SK-N-DZ (cell line): ENCODE results near the gene CERS4. TPM values are rescaled to one million over a fixed set of nuclear protein-coding genes. Genes with fewer than 3 reads are reported as not detected.
"Not testable (repeated sequence)": the region's sequence is repeated elsewhere in the genome, so short reads cannot be mapped to it uniquely, and the experiment has no call there.

Experiments used
- DNase-seq: peaks from one replicate; pipeline ENCODE4 v3.0.0-alpha.2; 2015; ENCODE audit warnings: low spot score
- polyA plus RNA-seq, 2 experiments: library from polyadenylated mRNA; depleted of rRNA; stranded (reverse); fragments of >200 nt; gene quantifications; 2 replicates each; pipeline ENCODE4 v1.2.3, GENCODE V29; 2014

Gene CERS4
- 24.1 and 31.8 TPM in 2 replicates for polyA plus RNA-seq (2014; cell fraction: cytosol; rRNA removed)
- polyA plus RNA-seq (2014; cell fraction: nucleus; rRNA removed) = 22.3 and 25.7 TPM in 2 replicates

- DNase-seq = peak; percentile 77
Measured at GRCh38 chr19:8208922-8209461, at the start of gene CERS4. CERS4 (plus strand) TSS chr19:8209370; CDS start chr19:8251077, 41,707 bp downstream.

GRCh38 chr19:8161135-8161646 lies 48.0 kb upstream of the CERS4 start:
- peak; percentile 64 for DNase-seq

- DNase-seq = no peak
Measured at GRCh38 chr19:8163759-8164158, 45.4 kb upstream of the CERS4 start.

- no peak for DNase-seq
Measured at GRCh38 chr19:8167985-8168384, 41.2 kb upstream of the CERS4 start.

GRCh38 chr19:8168537-8168936 lies 40.6 kb upstream of the CERS4 start:
- DNase-seq = no peak

GRCh38 chr19:8174706-8175105 lies 34.5 kb upstream of the CERS4 start:
- DNase-seq = no peak

GRCh38 chr19:8180018-8180417 lies 29.2 kb upstream of the CERS4 start:
- DNase-seq = no peak

GRCh38 chr19:8184274-8184673 lies 24.9 kb upstream of the CERS4 start:
- no peak for DNase-seq

GRCh38 chr19:8185343-8186068 lies 23.7 kb upstream of the CERS4 start:
- DNase-seq = no peak

GRCh38 chr19:8192221-8192820 lies 16.8 kb upstream of the CERS4 start:
- no peak for DNase-seq

- DNase-seq = no peak
Measured at GRCh38 chr19:8194528-8195267, 14.5 kb upstream of the CERS4 start.

- DNase-seq = no peak
Measured at GRCh38 chr19:8196271-8196927, 12.8 kb upstream of the CERS4 start.

GRCh38 chr19:8203288-8204120 lies 5.7 kb upstream of the CERS4 start:
- DNase-seq = not testable (repeated sequence)

- no peak for DNase-seq
Measured at GRCh38 chr19:8204961-8205360, 4.2 kb upstream of the CERS4 start.

GRCh38 chr19:8206147-8207087 lies 2.8 kb upstream of the CERS4 start:
- no peak for DNase-seq

- DNase-seq = not testable (repeated sequence)
Measured at GRCh38 chr19:8207326-8207725, 1.8 kb upstream of the CERS4 start.

GRCh38 chr19:8208119-8208921 lies 850 bp upstream of the CERS4 start:
- DNase-seq = no peak
